ENCODE results near the gene GAB3.
A peak's percentile ranks its signal among the peaks of the same experiment; 100 is the strongest.

GAB3 gene, protein sequence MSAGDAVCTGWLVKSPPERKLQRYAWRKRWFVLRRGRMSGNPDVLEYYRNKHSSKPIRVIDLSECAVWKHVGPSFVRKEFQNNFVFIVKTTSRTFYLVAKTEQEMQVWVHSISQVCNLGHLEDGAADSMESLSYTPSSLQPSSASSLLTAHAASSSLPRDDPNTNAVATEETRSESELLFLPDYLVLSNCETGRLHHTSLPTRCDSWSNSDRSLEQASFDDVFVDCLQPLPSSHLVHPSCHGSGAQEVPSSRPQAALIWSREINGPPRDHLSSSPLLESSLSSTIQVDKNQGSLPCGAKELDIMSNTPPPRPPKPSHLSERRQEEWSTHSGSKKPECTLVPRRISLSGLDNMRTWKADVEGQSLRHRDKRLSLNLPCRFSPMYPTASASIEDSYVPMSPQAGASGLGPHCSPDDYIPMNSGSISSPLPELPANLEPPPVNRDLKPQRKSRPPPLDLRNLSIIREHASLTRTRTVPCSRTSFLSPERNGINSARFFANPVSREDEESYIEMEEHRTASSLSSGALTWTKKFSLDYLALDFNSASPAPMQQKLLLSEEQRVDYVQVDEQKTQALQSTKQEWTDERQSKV

DNA sequence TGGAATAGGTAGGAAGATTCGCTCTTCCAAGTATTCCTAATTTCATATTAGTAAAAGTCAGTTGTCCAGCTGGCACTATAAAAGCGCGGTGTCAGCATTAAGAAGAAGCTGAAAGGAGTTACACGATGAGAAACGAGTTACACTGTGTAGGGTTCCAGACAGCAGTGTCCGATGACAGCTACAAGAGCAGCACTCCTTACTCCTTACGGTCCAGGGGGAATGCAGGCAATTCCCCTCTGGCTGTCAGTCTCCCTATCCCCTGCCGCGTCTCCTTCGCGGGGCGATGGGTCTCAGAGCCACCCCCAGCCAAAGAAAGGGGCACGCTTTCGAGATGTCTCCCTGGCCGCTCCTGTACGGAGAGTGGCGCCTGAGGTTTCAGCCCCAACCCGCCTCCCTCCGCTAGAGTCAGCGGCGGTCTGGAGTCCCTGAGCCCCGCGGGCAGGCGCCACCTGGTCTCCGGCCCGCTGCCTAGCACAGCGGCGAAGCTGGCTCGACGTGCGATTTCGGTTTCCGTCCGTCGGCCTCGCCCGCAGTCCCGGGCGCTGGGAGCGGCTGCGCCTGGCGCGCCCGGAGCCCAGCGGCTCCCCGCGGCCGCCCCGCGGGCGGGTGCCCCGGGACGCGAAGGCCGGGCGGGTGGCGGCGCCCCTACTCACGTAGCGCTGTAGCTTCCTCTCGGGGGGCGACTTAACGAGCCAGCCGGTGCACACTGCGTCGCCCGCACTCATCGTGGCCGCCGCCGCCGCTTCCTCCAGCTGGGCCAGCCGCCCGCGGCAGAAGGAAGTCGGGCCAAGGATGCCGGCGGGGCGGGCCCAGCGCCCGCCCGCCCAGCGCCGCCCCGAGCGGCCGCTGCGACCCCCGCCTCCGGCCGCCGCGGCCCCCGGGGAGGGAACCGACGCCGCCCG is at the start of gene GAB3:
GAB3 (minus strand) TSS at position 777 of the 902 bp plus-strand sequence; CDS start at position 725, 52 bp downstream.
- Histone ChIP-seq H3K27ac (no peak within 1 kb of the TSS), H3K4me3 (peak within 1 kb of the TSS; percentile 75), H3K36me3 (ENCODE audit: insufficient read depth, low read length) (no peaks in the 10 kb centered on the region), H3K9ac (ENCODE audit: insufficient read length) (no peak within 1 kb of the TSS), H3K9me3 (ENCODE audit: low read depth, low read length) (no peaks in the 10 kb centered on the region)
- no peak for DNase-seq (ENCODE audit: low read depth, low spot score)
- TF ChIP-seq POLR2AphosphoS5 (IDR thresholded peaks at IDR 0.05; ENCODE audit: borderline replicate concordance, low read depth, low read length) (no peak), FOXP2 (optimal IDR thresholded peaks at IDR 0.05; ENCODE audit: control extremely low read depth, extremely low read length, insufficient read depth) (no peak), EZH2 (IDR thresholded peaks at IDR 0.05) (no peak)

DNA sequence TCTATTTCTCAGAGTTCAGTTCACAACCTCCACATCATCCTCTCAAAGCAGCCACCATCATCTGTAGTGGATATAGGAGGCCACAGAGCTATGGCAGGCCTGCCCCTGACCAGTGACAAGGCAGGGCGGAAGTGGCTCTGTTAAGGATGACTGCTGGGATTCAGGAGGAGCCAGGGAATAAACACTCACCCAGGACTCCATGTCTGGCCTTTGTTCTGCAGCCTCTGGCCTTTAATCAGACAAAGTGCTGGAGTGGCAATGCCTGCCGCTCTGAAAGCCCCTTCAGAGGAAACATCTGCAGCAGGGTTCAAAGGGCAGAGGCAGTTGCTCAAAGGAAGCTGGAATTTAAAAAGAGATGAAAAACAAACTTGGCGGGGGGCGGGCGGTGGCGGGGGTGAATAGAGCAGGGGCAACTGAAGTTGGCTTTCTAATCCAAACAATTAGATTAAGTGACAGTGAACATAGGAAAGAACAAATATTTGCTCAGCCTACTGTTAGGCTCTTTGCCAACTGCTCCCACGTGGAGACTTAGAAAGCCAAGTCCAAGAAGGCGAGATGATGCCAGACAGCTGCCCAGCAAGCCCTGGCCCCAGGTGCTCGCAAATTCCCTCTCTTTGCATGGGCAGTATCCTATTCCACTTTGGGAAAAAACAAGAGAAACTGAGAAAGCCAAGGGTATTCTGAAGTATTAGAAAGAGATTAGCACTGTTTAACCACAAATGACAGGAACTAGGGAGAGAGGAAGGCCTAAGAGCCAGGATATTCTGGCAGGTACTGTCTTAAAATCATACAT is 48.9 kb upstream of the GAB3 start:
- no peaks in the 10 kb centered on the region for H3K9me3 ChIP-seq (ENCODE audit: low read depth, low read length)
- no peaks in the 10 kb centered on the region for H3K36me3 ChIP-seq (ENCODE audit: insufficient read depth, low read length)
- H3K9ac ChIP-seq (ENCODE audit: insufficient read length), result no peak overlapping the region
- no peak for TF ChIP-seq EZH2 (IDR thresholded peaks at IDR 0.05)
- TF ChIP-seq FOXP2 (optimal IDR thresholded peaks at IDR 0.05; ENCODE audit: control extremely low read depth, extremely low read length, insufficient read depth), result no peak
- H3K4me3 ChIP-seq, result no peak overlapping the region
- no peak for DNase-seq (ENCODE audit: low read depth, low spot score)
- H3K27ac ChIP-seq, result no peak overlapping the region

- H3K27ac ChIP-seq, result no peak overlapping the region
- no peaks in the 10 kb centered on the region for H3K9me3 ChIP-seq (ENCODE audit: low read depth, low read length)
- DNase-seq (ENCODE audit: low read depth, low spot score), result no peak
- TF ChIP-seq EZH2 (IDR thresholded peaks at IDR 0.05), result no peak
- TF ChIP-seq POLR2AphosphoS5 (IDR thresholded peaks at IDR 0.05; ENCODE audit: borderline replicate concordance, low read depth, low read length), result no peak
- TF ChIP-seq FOXP2 (optimal IDR thresholded peaks at IDR 0.05; ENCODE audit: control extremely low read depth, extremely low read length, insufficient read depth), result no peak
- H3K36me3 ChIP-seq (ENCODE audit: insufficient read depth, low read length), result no peaks in the 10 kb centered on the region
- H3K9ac ChIP-seq (ENCODE audit: insufficient read length), result no peak overlapping the region
- H3K4me3 ChIP-seq, result no peak overlapping the region
Observed at GRCh38 chrX:154797006-154797405, 46.1 kb upstream of the GAB3 start.

DNA sequence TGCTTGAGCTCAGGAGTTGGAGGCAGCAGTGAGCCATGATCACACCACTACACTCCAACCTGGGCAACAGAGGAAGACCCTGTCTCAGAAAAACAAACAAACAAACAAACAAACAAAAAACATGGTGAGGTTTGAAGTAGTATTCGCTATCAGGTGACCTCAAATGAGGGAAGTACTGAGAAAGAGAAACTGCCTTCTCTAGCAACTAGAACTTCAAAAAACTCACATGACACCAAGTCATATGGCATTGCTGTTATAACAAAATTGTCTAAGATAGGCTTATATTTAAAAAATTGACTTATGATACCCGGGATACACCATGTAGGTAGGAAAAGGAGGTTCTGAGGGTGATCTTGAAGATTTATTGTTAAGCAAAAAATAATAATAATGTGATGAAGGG is 44.1 kb upstream of the GAB3 start:
- Histone ChIP-seq H3K9me3 (ENCODE audit: low read depth, low read length) (no peaks in the 10 kb centered on the region), H3K4me3 (no peak overlapping the region), H3K27ac (no peak overlapping the region), H3K36me3 (ENCODE audit: insufficient read depth, low read length) (no peaks in the 10 kb centered on the region), H3K9ac (ENCODE audit: insufficient read length) (no peak overlapping the region)
- DNase-seq (ENCODE audit: low read depth, low spot score), result no peak
- TF ChIP-seq EZH2 (IDR thresholded peaks at IDR 0.05) (no peak), POLR2AphosphoS5 (IDR thresholded peaks at IDR 0.05; ENCODE audit: borderline replicate concordance, low read depth, low read length) (no peak), FOXP2 (optimal IDR thresholded peaks at IDR 0.05; ENCODE audit: control extremely low read depth, extremely low read length, insufficient read depth) (no peak)

GRCh38 chrX:154793084-154793795 is 42.4 kb upstream of the GAB3 start:
- DNase-seq (ENCODE audit: low read depth, low spot score), result no peak
- H3K4me3 ChIP-seq, result no peak overlapping the region
- no peak overlapping the region for H3K9ac ChIP-seq (ENCODE audit: insufficient read length)
- H3K36me3 ChIP-seq (ENCODE audit: insufficient read depth, low read length), result no peaks in the 10 kb centered on the region
- H3K27ac ChIP-seq, result no peak overlapping the region
- H3K9me3 ChIP-seq (ENCODE audit: low read depth, low read length), result no peaks in the 10 kb centered on the region
- TF ChIP-seq POLR2AphosphoS5 (IDR thresholded peaks at IDR 0.05; ENCODE audit: borderline replicate concordance, low read depth, low read length) (no peak), FOXP2 (optimal IDR thresholded peaks at IDR 0.05; ENCODE audit: control extremely low read depth, extremely low read length, insufficient read depth) (no peak), EZH2 (IDR thresholded peaks at IDR 0.05) (no peak)

GRCh38 chrX:154791939-154792338 is 41.1 kb upstream of the GAB3 start:
- Histone ChIP-seq H3K9me3 (ENCODE audit: low read depth, low read length) (no peaks in the 10 kb centered on the region), H3K9ac (ENCODE audit: insufficient read length) (no peak overlapping the region), H3K4me3 (no peak overlapping the region), H3K27ac (no peak overlapping the region), H3K36me3 (ENCODE audit: insufficient read depth, low read length) (no peaks in the 10 kb centered on the region)
- TF ChIP-seq POLR2AphosphoS5 (IDR thresholded peaks at IDR 0.05; ENCODE audit: borderline replicate concordance, low read depth, low read length), result no peak
- TF ChIP-seq FOXP2 (optimal IDR thresholded peaks at IDR 0.05; ENCODE audit: control extremely low read depth, extremely low read length, insufficient read depth), result no peak
- TF ChIP-seq EZH2 (IDR thresholded peaks at IDR 0.05), result no peak
- no peak for DNase-seq (ENCODE audit: low read depth, low spot score)

DNA sequence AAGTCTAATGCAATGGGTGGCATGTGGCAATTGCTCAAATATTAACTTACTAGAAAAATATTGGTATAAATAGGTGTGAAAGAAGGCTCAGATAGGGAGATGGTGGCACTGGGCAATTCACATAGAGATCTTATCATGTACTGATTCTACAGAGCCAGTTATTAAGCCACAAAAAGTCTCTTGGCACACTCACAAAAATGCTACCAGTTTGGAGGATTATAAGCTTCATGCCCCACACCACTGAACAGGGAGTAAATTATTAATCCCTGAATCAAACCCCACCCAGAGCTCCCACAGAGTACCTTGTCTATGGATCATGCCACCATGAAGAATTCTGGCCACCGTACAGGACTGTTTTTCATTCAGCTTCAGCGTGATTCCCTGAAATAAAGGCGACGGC is 40.6 kb upstream of the GAB3 start:
- no peak overlapping the region for H3K9ac ChIP-seq (ENCODE audit: insufficient read length)
- no peak for DNase-seq (ENCODE audit: low read depth, low spot score)

More for the DNA sequence above, 40.6 kb upstream of the GAB3 start:
- Histone ChIP-seq H3K27ac (no peak overlapping the region), H3K9me3 (ENCODE audit: low read depth, low read length) (no peaks in the 10 kb centered on the region), H3K4me3 (no peak overlapping the region), H3K36me3 (ENCODE audit: insufficient read depth, low read length) (no peaks in the 10 kb centered on the region)
- TF ChIP-seq EZH2 (IDR thresholded peaks at IDR 0.05), result no peak
- no peak for TF ChIP-seq POLR2AphosphoS5 (IDR thresholded peaks at IDR 0.05; ENCODE audit: borderline replicate concordance, low read depth, low read length)
- TF ChIP-seq FOXP2 (optimal IDR thresholded peaks at IDR 0.05; ENCODE audit: control extremely low read depth, extremely low read length, insufficient read depth), result no peak
